Measurements from ENCODE around the gene TNKS2.
"Not testable (repeated sequence)": the region's sequence is repeated elsewhere in the genome, so short reads cannot be mapped to it uniquely, and the experiment has no call there.

The TNKS2 gene

GRCh38 chr10:91797874-91798648, at the start of gene TNKS2:
Gene TNKS2, plus strand, starts transcription at chr10:91798426. Its CDS starts 265 bp downstream, at chr10:91798691.
- in situ Hi-C loops (cut with MboI; ENCODE audit: low sequenced_read_pairs) = no loop called here

DNA sequence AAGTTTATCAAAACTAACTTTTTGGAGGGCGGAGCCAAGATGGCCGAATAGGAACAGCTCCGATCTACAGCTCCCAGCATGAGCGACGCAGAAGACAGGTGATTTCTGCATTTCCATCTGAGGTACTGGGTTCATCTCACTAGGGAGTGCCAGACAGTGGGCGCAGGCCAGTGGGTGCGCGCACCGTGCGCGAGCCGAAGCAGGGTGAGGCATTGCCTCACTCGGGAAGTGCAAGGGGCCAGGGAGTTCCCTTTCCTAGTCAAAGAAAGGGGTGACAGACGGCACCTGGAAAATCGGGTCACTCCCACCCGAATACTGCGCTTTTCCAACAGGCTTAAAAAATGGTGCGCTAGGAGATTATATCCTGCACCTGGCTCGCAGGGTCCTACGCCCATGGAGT, 48.6 kb upstream of the TNKS2 start:
- in situ Hi-C loops (cut with MboI; ENCODE audit: low sequenced_read_pairs) = not testable (repeated sequence)

DNA sequence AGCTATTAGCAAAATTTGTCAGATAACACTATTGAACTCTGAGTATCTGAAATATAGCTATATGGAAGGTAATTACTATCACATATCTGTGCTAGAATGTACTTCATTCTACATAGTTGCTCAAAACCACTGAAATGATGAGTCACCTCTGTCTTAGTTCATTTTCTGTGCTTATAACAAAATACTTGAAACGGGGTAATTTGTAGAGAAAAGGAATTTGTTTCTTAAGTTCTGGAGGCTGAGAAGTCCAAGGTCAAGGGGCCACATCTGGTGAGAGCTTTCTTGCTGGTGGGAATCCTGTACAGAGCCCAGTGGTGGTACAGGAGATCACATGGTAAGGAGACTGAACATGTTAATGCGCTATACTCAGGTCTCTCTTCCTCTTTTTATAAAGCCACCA, 41.9 kb upstream of the TNKS2 start:
- in situ Hi-C loops (cut with MboI; ENCODE audit: low sequenced_read_pairs) = no loop called here

DNA sequence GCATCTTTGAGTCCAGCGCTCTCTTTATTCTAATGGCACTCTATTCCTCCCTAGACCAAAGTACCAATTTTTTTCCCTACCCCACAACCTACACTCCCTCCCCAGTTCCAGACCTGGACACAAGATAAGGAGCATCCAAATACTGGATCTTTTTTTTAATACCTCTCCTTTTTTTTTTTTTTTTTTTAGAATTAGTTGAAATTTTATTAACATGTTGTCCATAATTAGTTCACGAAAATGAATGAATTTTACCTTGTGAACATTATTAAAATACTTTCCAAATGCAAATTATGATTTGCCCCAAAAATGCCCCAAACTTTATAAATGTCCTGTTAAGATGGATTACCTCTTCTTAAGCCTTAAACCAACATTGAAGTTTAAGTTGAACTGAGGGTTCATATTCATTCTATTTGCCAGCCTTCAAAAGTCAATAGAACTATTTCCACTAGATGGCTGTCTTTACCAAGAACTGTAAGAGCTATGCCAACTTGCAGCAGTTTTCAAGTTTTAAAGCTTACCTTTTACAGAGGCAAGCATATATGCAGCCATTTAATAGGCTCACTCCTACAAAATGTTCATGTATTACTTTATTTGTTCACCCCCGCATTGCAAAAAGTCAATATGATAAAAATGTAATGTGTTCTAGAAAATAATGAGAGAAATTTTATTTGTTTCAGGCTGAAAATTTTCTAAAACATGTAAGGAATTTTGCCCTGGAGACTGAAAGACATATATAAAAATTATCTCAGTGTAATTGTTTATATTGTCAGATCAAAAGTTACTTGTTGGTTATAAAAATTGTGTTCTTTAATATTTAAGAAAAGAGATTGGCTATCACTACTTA, 39.7 kb upstream of the TNKS2 start:
- in situ Hi-C loops (cut with MboI; ENCODE audit: low sequenced_read_pairs) = no loop called here

GRCh38 chr10:91759581-91759986, 38.6 kb upstream of the TNKS2 start:
- in situ Hi-C loops (cut with MboI; ENCODE audit: low sequenced_read_pairs) = no loop called here

DNA sequence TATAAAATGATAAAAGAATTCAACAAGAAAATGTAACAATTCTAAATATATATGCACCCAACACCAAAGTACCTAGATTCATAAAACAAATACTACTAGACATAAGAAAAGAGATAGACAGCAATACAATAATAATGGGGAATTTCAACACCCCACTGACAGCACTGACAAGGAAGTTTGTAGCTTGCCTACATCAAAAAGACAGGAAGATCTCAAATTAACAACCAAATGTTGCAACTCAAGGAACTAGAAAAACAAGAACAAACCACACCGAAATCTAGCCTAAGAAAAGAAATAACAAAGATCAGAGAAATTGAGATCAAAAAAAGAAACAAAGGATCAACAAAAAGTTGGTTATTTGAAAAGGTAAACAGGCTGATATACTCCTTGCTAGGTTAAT, 36.5 kb upstream of the TNKS2 start:
- in situ Hi-C loops (cut with MboI; ENCODE audit: low sequenced_read_pairs) = no loop called here

DNA sequence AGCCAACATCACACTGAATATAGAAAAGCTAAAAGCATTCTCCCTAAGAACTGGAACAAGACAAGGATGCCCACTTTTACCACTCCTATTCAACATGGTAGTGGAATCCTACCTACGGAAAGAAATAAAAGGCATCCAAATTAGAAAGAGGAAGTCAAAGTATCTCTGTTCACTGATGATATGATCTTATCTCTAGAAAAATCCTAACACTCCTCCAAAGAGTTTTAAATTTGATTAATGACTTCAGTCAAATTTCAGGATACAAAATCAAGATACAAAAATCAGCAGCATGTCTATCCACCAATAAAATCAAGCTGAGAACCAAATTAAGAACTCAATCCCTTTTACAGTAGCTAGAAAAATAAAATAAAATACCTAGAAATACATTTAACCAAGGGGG, 35.3 kb upstream of the TNKS2 start:
- in situ Hi-C loops (cut with MboI; ENCODE audit: low sequenced_read_pairs) = no loop called here

DNA sequence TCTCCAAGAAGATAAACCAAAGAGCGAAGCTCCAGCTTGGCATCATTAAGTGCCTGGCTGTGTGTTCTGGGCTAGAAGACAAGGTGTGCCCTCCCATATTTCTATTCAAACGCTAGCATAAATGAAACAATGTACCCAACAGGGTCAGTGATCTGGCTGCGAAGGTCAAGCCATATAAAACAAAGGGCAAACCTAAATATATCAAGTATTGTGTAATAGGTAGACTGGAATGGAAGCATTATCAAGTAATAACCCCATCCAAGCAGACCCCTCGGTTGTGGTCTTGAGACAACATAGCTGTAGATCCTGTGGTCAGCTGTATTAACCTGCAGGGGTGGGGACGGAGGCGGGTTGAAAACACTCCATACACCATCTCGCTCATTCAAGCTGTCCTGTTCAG, 31.6 kb upstream of the TNKS2 start:
- in situ Hi-C loops (cut with MboI; ENCODE audit: low sequenced_read_pairs) = no loop called here

DNA sequence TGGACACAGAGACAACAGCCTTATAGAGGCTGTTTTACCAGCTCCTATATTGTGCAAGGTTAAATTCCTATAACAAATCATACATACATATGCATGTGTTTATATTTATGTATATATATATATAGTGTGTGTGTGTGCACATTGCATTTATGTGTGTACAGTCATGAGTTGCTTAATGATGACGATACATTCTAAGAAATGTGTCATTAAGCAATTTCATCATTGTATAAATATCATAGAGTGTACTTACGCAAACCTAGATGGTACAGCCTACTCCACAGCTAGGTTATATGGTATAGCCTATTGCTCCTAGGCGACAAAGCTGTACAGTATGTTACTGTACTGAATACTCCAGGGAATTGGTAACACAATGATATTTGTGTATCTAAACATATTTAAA, 30.1 kb upstream of the TNKS2 start:
- in situ Hi-C loops (cut with MboI; ENCODE audit: low sequenced_read_pairs) = no loop called here

DNA sequence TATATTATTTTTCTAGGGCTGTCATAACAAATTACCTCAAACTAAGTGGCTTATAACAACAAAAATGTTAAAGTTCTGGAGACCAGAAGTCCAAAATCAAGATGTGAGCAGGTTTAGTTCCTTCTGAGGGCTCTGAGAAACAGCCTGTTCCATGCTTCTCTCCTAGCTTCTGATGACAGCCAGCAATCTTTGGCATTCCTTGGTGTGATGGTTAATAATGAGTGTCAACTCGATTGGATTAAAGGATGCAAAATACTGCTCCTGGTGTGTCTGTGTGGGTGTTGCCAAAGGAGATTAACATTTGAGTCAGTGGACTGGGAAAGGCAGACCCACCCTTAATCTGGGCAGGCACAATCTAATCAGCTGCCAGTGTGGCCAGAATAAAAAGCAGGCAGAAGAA, 26.3 kb upstream of the TNKS2 start:
- in situ Hi-C loops (cut with MboI; ENCODE audit: low sequenced_read_pairs) = no loop called here

- in situ Hi-C loops (cut with MboI; ENCODE audit: low sequenced_read_pairs) = no loop called here
These were observed 25.8 kb upstream of the TNKS2 start for GRCh38 chr10:91772461-91772860.

- in situ Hi-C loops (cut with MboI; ENCODE audit: low sequenced_read_pairs) = no loop called here
These were observed 25.4 kb upstream of the TNKS2 start for GRCh38 chr10:91772869-91773268.

GRCh38 chr10:91774571-91774970, 23.7 kb upstream of the TNKS2 start:
- in situ Hi-C loops (cut with MboI; ENCODE audit: low sequenced_read_pairs) = no loop called here

- in situ Hi-C loops (cut with MboI; ENCODE audit: low sequenced_read_pairs) = no loop called here
These were observed 22.5 kb upstream of the TNKS2 start for GRCh38 chr10:91775731-91776130.

DNA sequence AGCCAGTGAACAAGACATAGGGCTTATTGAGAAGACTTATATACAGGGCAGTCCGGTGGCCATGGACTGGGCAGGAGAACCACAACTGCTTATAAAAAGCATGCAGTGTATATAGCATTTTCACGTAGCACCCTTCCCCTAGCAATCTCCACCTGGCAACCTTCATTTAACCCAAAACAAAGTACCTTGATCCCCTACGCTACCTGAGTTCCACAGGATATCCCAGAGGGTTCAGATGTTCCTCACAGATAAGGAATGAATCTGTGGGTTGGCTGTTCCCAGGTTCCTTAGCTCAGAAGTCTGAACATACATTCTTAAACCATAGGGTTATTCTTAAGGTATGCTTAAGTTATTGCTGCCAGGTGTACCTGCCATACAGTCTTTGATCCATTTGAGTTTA, 22.0 kb upstream of the TNKS2 start:
- in situ Hi-C loops (cut with MboI; ENCODE audit: low sequenced_read_pairs) = no loop called here

GRCh38 chr10:91778485-91778884, 19.7 kb upstream of the TNKS2 start:
- in situ Hi-C loops (cut with MboI; ENCODE audit: low sequenced_read_pairs) = no loop called here

- in situ Hi-C loops (cut with MboI; ENCODE audit: low sequenced_read_pairs) = no loop called here
These were observed 19.1 kb upstream of the TNKS2 start for GRCh38 chr10:91779011-91779605.

DNA sequence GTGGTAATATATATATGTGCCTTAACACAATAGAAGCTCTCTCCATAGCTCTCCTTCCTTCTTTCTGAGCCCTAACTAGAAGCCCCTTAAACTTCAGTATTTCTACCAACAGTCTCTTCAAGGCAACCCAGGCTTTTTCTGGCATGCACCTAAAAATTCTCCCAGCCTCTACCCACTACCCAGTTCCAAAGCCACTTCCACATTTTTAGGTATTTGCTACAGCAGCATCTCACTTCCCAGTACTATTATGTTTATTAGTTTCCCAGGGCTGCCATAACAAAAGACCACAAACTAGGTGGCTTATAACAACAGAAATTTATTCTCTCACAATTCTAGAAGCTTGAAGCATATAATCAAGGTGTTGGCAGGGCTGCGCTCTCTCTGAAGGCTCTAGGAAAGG, 15.7 kb upstream of the TNKS2 start:
- in situ Hi-C loops (cut with MboI; ENCODE audit: low sequenced_read_pairs) = no loop called here

GRCh38 chr10:91785830-91786229, 12.4 kb upstream of the TNKS2 start:
- in situ Hi-C loops (cut with MboI; ENCODE audit: low sequenced_read_pairs) = no loop called here

DNA sequence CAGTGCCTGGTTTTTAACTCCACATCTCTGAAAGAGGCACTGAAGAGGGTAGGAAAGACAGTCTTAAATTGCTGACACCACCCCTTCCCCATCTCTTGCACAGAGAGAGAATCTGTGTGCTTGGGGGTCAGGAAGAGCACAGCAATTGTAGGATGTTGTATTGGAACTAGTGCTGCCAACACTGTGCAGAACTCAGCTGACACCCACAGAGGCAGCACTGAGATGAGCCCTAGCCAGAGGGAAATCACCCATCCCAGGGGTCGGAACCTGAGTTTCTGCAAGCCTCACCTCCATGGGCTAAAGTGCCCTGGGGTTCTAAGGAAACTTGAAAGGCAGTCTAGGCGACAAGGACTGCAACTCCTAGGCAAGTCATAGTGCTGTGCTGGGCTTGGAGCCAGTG, 11.0 kb upstream of the TNKS2 start:
- in situ Hi-C loops (cut with MboI; ENCODE audit: low sequenced_read_pairs) = no loop called here

GRCh38 chr10:91787810-91788209, 10.4 kb upstream of the TNKS2 start:
- in situ Hi-C loops (cut with MboI; ENCODE audit: low sequenced_read_pairs) = no loop called here

GRCh38 chr10:91788527-91788926, 9.7 kb upstream of the TNKS2 start:
- in situ Hi-C loops (cut with MboI; ENCODE audit: low sequenced_read_pairs) = no loop called here

All from hTERT RPE-1 (cell line).